MCF 10A (cell line): ENCODE data around the gene MEPCE. TPM values are rescaled to one million over a fixed set of nuclear protein-coding genes. Genes with fewer than 3 reads are reported as not detected.

Experiments used
- BruUV-seq: library from RNA; stranded (reverse); fragments of 400-500 nt; replicated peaks from 2 replicates; lab custom pipeline; 2021; lab: Mats Ljungman, UMichigan
- CTCF ChIA-PET: fragments of 300-600 bp; sonication (Branson Sonifier 250); formaldehyde crosslinking; extraction: SDS; loops from one replicate; lab custom pipeline; 2021; ENCODE audit warnings: antibody characterized with exemption, inconsistent platforms; lab: Yijun Ruan, JAX
- POLR2A ChIA-PET: fragments of 300-600, 350-650 bp; sonication (Branson Sonifier 250); formaldehyde crosslinking; extraction: SDS; loops from one replicate; lab custom pipeline; 2020; ENCODE audit warnings: antibody characterized with exemption, inconsistent platforms; lab: Yijun Ruan, JAX
- DNase-seq: peaks from one replicate; pipeline ENCODE4 v3.0.0-alpha.2; 2018; ENCODE audit not compliant: unreplicated experiment
- H3K27ac Mint-ChIP-seq: one replicate; pipeline ENCODE4 v1.8.0; 2022; ENCODE audit warnings: mild to moderate bottlenecking, low read depth, mixed read lengths; ENCODE audit not compliant: unreplicated experiment
- H3K27me3 Mint-ChIP-seq: one replicate; pipeline ENCODE4 v1.8.0; 2022; ENCODE audit warnings: mixed read lengths; ENCODE audit not compliant: insufficient read depth, unreplicated experiment
- H3K36me3 Mint-ChIP-seq: one replicate; pipeline ENCODE4 v1.8.0; 2022; ENCODE audit warnings: mild to moderate bottlenecking, moderate library complexity, mixed read lengths; ENCODE audit not compliant: insufficient read depth, unreplicated experiment
- H3K4me1 Mint-ChIP-seq: one replicate; pipeline ENCODE4 v1.8.0; 2022; ENCODE audit warnings: mixed read lengths; ENCODE audit not compliant: insufficient read depth, unreplicated experiment
- H3K4me3 Mint-ChIP-seq: one replicate; pipeline ENCODE4 v1.8.0; 2022; ENCODE audit warnings: mild to moderate bottlenecking, moderate library complexity, mixed read lengths; ENCODE audit not compliant: unreplicated experiment
- H3K9me3 Mint-ChIP-seq: one replicate; pipeline ENCODE4 v1.8.0; 2022; ENCODE audit warnings: mixed read lengths; ENCODE audit not compliant: unreplicated experiment
- CTCF ChIP-seq: fragments of 200-600 bp; IDR thresholded peaks from one replicate; pipeline ENCODE4 v1.8.0; 2022; ENCODE audit warnings: antibody characterized with exemption, mild to moderate bottlenecking; ENCODE audit not compliant: unreplicated experiment
- intact Hi-C: fragments of 100-400 bp; cut with micrococcal nuclease; formaldehyde crosslinking; loops from 2 replicates; pipeline ENCODE4 v1.14.1; 2022
- total RNA-seq: library from RNA; stranded (reverse); gene quantifications from 2 replicates; pipeline ENCODE4 v1.2.3, GENCODE V29; 2022

MEPCE gene
- total RNA-seq, 1 experiment from 2014 or later, result 59.9 TPM

GRCh38 chr7:100471021-100471420 is 41.4 kb downstream of the MEPCE start:
- no peak overlapping the region for H3K27ac Mint-ChIP-seq
- H3K36me3 Mint-ChIP-seq, result peaks cover 17% of the 10 kb centered on the region
- TF ChIP-seq CTCF, result no peak
- intact Hi-C loops, result no loop called here
- no peak overlapping the region for H3K4me3 Mint-ChIP-seq
- no peaks in the 10 kb centered on the region for H3K9me3 Mint-ChIP-seq
- peaks cover 5% of the 10 kb centered on the region for H3K4me1 Mint-ChIP-seq
- CTCF ChIA-PET, result interaction anchor here (0.5 to 2.5 kb wide), 3 partner anchors 10 to 18 kb away, joined by 3 to 12 read pairs (median 10); partner anchors contain the start of gene NYAP1
- BruUV-seq, result no TSS peak
- POLR2A ChIA-PET, result interaction anchor here (0.9 kb wide), 1 partner anchor 89 kb away, joined by 3 read pairs; no protein-coding TSS in a partner anchor
- no peak for DNase-seq
- no peaks in the 10 kb centered on the region for H3K27me3 Mint-ChIP-seq

GRCh38 chr7:100472121-100472851 is 42.7 kb downstream of the MEPCE start:
- no peaks in the 10 kb centered on the region for H3K27me3 Mint-ChIP-seq
- no peak for TF ChIP-seq CTCF
- no peak overlapping the region for H3K4me3 Mint-ChIP-seq
- no TSS peak for BruUV-seq
- ChIA-PET CTCF (interaction anchor here (0.6 to 3.0 kb wide), 2 partner anchors 84 to 88 kb away, joined by 3 to 12 read pairs; no protein-coding TSS in a partner anchor), POLR2A (interaction anchor here (0.6 kb wide), 1 partner anchor 82 kb away, joined by 3 read pairs; no protein-coding TSS in a partner anchor)
- H3K27ac Mint-ChIP-seq, result no peak overlapping the region
- H3K9me3 Mint-ChIP-seq, result no peaks in the 10 kb centered on the region
- intact Hi-C loops, result no loop called here
- peaks cover 17% of the 10 kb centered on the region for H3K36me3 Mint-ChIP-seq
- H3K4me1 Mint-ChIP-seq, result peaks cover 12% of the 10 kb centered on the region
- DNase-seq, result no peak

- Mint-ChIP-seq H3K4me1 (peaks cover 12% of the 10 kb centered on the region), H3K36me3 (peaks cover 17% of the 10 kb centered on the region), H3K27me3 (no peaks in the 10 kb centered on the region), H3K27ac (no peak overlapping the region), H3K9me3 (no peaks in the 10 kb centered on the region), H3K4me3 (no peak overlapping the region)
- no peak for DNase-seq
- intact Hi-C loops, result no loop called here
- no TSS peak for BruUV-seq
- ChIA-PET POLR2A (interaction anchor here (0.7 kb wide), 1 partner anchor 113 kb away, joined by 3 read pairs; the partner anchor contains the start of genes FBXO24 and LRCH4), CTCF (interaction anchor here (0.6 to 3.0 kb wide), 2 partner anchors 83 to 87 kb away, joined by 3 to 12 read pairs; no protein-coding TSS in a partner anchor)
- TF ChIP-seq CTCF, result no peak
These were observed 43.3 kb downstream of the MEPCE start for GRCh38 chr7:100472854-100473499.

GRCh38 chr7:100475549-100475948 is 45.9 kb downstream of the MEPCE start:
- CTCF ChIA-PET, result interaction anchor here (1.1 to 3.4 kb wide), 2 partner anchors 87 to 89 kb away, joined by 5 to 18 read pairs; no protein-coding TSS in a partner anchor
- BruUV-seq, result no TSS peak
- POLR2A ChIA-PET, result interaction anchor here (1.6 to 2.4 kb wide), 2 partner anchors 64 to 111 kb away, joined by 6 to 10 read pairs; partner anchors contain the start of genes AGFG2, FBXO24 and LRCH4
- no peak for DNase-seq
- H3K36me3 Mint-ChIP-seq, result peaks cover 17% of the 10 kb centered on the region
- H3K4me3 Mint-ChIP-seq, result peak overlapping the region; percentile 93
- intact Hi-C loops, result loop anchor here (5.0 kb wide), 1 partner anchor 197 kb away; the partner anchor contains the start of gene GNB2
- peaks cover 12% of the 10 kb centered on the region for H3K4me1 Mint-ChIP-seq
- H3K9me3 Mint-ChIP-seq, result no peaks in the 10 kb centered on the region
- peak overlapping the region; percentile 89 for H3K27ac Mint-ChIP-seq
- TF ChIP-seq CTCF, result no peak
- no peaks in the 10 kb centered on the region for H3K27me3 Mint-ChIP-seq
